ENCODE results near the gene SOX13. TPM values are rescaled to one million over a fixed set of nuclear protein-coding genes. Genes with fewer than 3 reads are reported as not detected.

The SOX13 gene
- total RNA-seq, 1 donor from 2014 or later = 17.9 TPM

GRCh38 chr1:204170494-204171155 lies 97.7 kb downstream of the SOX13 start:
- DNase-seq (ENCODE audit: low spot score) = no peak

GRCh38 chr1:204171751-204172178 lies 98.8 kb downstream of the SOX13 start:
- intact Hi-C loops (cut with DNase I) = no loop called here
- DNase-seq (ENCODE audit: low spot score) = no peak

More at GRCh38 chr1:204170494-204171155, 97.7 kb downstream of the SOX13 start:
- intact Hi-C loops (cut with DNase I) = no loop called here

DNA sequence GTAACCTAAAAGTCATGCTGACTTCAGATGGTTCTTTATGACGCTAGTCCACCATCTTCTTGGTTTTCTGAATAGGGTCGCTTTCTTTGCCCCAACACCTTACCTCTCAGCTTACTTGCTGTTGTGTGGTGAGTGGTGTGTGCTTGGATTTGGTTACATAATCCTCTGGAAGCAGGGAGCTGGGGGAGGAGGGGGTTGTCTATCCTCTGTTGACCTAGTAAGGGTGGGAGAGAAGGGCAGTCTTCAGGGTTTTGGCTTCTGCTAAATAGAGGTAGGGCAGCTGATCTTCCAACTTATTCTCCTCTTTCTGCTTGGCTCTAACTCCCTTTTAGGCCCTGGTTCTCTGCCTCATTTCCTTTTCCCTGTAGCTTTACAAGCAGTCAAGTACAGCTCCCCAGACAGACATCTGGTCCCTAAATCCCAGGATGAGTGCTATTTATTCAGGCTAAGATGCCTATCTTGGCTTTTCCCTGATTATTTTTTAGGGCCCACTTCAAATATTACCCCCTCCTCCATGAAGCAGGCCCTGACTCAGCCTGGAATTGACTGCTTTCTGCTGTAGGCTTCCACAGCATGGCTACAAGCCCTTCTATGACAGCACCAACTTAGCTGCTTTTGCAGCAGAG lies 99.6 kb downstream of the SOX13 start:
- intact Hi-C loops (cut with DNase I) = no loop called here
- no peak for DNase-seq (ENCODE audit: low spot score)

GRCh38 chr1:204174958-204175357 lies 102.0 kb downstream of the SOX13 start:
- intact Hi-C loops (cut with DNase I) = no loop called here
- no peak for DNase-seq (ENCODE audit: low spot score)

GRCh38 chr1:204176049-204176448 lies 103.1 kb downstream of the SOX13 start:
- intact Hi-C loops (cut with DNase I) = no loop called here
- DNase-seq (ENCODE audit: low spot score) = no peak

DNA sequence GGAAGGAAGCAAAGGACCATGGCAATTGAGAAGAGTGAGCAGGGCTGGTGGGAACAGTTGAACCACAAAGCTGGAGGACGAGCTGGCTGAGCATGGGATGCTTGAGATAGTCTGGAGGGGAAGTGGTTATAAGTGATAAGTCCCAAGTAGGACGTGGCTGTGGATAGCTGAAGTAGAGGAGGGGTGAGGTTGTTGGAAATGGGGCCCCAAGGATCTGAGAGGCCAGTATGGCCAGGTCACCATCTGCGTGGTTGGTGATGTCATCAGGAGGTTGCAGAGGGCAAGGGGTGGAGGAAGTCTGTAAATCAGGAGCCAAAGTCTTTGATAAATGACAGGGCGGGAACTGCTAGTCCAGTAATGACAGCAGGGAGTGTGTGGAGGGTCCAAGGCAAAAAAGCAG lies 104.2 kb downstream of the SOX13 start:
- no peak for DNase-seq (ENCODE audit: low spot score)
- intact Hi-C loops (cut with DNase I) = no loop called here

Other genes starting within 250 kb of the SOX13 start
- 47.8 TPM for gene SNRPE, start 211.5 kb upstream of the SOX13 start, total RNA-seq
- gene ETNK2, start 78.9 kb downstream of the SOX13 start, total RNA-seq = 1.9 TPM
- gene REN, start 93.2 kb downstream of the SOX13 start, total RNA-seq = not detected
- not detected for gene KISS1, start 123.4 kb downstream of the SOX13 start, total RNA-seq
- not detected for gene GOLT1A, start 140.9 kb downstream of the SOX13 start, total RNA-seq